PC-9 (cell line): ENCODE measurements around the gene UFD1. TPM values are rescaled to one million over a fixed set of nuclear protein-coding genes. Genes with fewer than 3 reads are reported as not detected.

Experiments
- BruUV-seq: library from RNA; stranded (reverse); fragments of 400-500 nt; replicated peaks from 2 replicates; lab custom pipeline; 2021; lab: Mats Ljungman, UMichigan
- CTCF ChIA-PET: fragments of 300-600 bp; sonication (Branson Sonifier 250); formaldehyde crosslinking; loops from one replicate; lab custom pipeline; 2022; ENCODE audit warnings: antibody characterized with exemption; lab: Charles Lee
- POLR2A ChIA-PET: fragments of 300-600 bp; sonication (Branson Sonifier 250); formaldehyde crosslinking; loops from one replicate; lab custom pipeline; 2022; ENCODE audit warnings: antibody characterized with exemption; ENCODE audit not compliant: unreplicated experiment; lab: Charles Lee
- DNase-seq, 2 experiments: peaks; one replicate each; pipeline versions ENCODE4 v3.0.0 to v3.0.0-alpha.2; 2015 to 2022; ENCODE audit warnings: mixed read lengths in 1 of 2
- H2AFZ ChIP-seq: fragments of 200-600 bp; sonication (generic); 2 replicates; pipeline ENCODE4 v1.8.1; 2017; ENCODE audit warnings: antibody characterized with exemption
- H3F3A ChIP-seq: fragments of 200-600 bp; sonication (generic); 2 replicates; pipeline ENCODE4 v1.8.1; 2017; ENCODE audit warnings: antibody characterized with exemption, mild to moderate bottlenecking, low read depth; ENCODE audit not compliant: insufficient read depth
- H3K27ac ChIP-seq: fragments of 200-600 bp; sonication (generic); 2 replicates; pipeline ENCODE4 v1.6.1; 2016; ENCODE audit warnings: mixed run types
- H3K27me3 ChIP-seq: fragments of 200-600 bp; sonication (generic); 2 replicates; pipeline ENCODE4 v1.6.1; 2016; ENCODE audit warnings: low read depth, mixed run types; ENCODE audit not compliant: insufficient read depth
- H3K36me3 ChIP-seq: fragments of 200-600 bp; sonication (generic); 2 replicates; pipeline ENCODE4 v1.6.1; 2016; ENCODE audit warnings: low read depth, mixed run types
- H3K4me1 ChIP-seq: fragments of 200-600 bp; sonication (generic); replicated peaks from 2 replicates; pipeline ENCODE4 v1.6.1; 2016; ENCODE audit warnings: mixed run types; ENCODE audit not compliant: insufficient read depth
- H3K4me2 ChIP-seq: fragments of 200-600 bp; sonication (generic); 2 replicates; pipeline ENCODE4 v1.6.1; 2017; ENCODE audit warnings: mixed run types
- H3K4me3 ChIP-seq: fragments of 200-600 bp; sonication (generic); 2 replicates; pipeline ENCODE4 v1.6.1; 2016; ENCODE audit warnings: mixed run types
- H3K79me2 ChIP-seq: fragments of 200-600 bp; sonication (generic); 2 replicates; pipeline ENCODE4 v1.6.1; 2017; ENCODE audit warnings: low read depth, mixed run types
- H3K9me2 ChIP-seq: fragments of 200-600 bp; sonication (generic); 2 replicates; pipeline ENCODE4 v1.8.1; 2017; ENCODE audit warnings: mild to moderate bottlenecking; ENCODE audit not compliant: insufficient read depth
- H3K9me3 ChIP-seq: fragments of 200-600 bp; sonication (generic); 2 replicates; pipeline ENCODE4 v1.8.1; 2016; ENCODE audit warnings: low read depth; ENCODE audit not compliant: insufficient read depth
- H4K20me1 ChIP-seq: fragments of 200-600 bp; sonication (generic); 2 replicates; pipeline ENCODE4 v1.8.1; 2017; ENCODE audit not compliant: insufficient read depth
- CTCF ChIP-seq: fragments of 200-600 bp; sonication (generic); conservative IDR thresholded peaks from 2 replicates; pipeline ENCODE4 v1.6.1; 2017; ENCODE audit warnings: mixed run types, antibody characterized with exemption, mild to moderate bottlenecking, moderate library complexity
- EZH2 ChIP-seq: fragments of 200-600 bp; sonication (generic); IDR thresholded peaks from 2 replicates; pipeline ENCODE4 v1.8.0; 2017; ENCODE audit warnings: antibody characterized with exemption, low read depth
- intact Hi-C: fragments of 100-400 bp; cut with micrococcal nuclease; formaldehyde crosslinking; loops from one replicate; pipeline ENCODE4 v1.10.0; 2022; ENCODE audit not compliant: unreplicated experiment
- total RNA-seq: library from RNA; stranded (reverse); gene quantifications from 2 replicates; pipeline ENCODE4 v1.2.3, GENCODE V29; 2021

The UFD1 gene
- total RNA-seq, 1 experiment from 2014 or later, result 66.9 TPM

DNA sequence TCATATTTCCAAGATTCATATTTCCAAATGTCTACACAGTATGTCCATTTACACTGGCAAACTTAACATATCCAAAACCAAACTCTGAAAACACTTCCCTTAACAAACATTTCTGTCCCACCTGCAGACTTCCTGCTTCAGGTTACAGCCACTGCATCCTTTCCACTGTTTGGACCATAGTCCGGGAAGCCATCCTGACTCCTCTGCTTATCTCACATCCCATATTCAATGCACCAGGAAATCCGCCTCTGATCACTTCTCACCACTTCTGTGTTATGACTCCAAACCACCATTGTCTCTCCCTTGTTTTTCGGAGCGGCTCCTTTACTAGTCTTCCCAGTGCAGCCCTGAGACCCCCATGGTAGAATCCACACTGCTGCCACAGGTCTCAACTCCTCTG, 77.5 kb downstream of the UFD1 start:
- Histone ChIP-seq H3K36me3 (no peaks in the 10 kb centered on the region; the same call in 1 of the 2 replicates), H3F3A (no peaks in the 10 kb centered on the region)
- CTCF ChIA-PET, result interaction anchor here (0.6 kb wide), 1 partner anchor 28 kb away, joined by 3 read pairs; no protein-coding TSS in a partner anchor

GRCh38 chr22:19400881-19401280, 78.1 kb downstream of the UFD1 start:
- DNase-seq, result no peak
- no peaks in the 10 kb centered on the region for H3K4me1 ChIP-seq
- intact Hi-C loops, result loop anchor here (10.0 kb wide), 1 partner anchor 56 kb away; no protein-coding TSS in a partner anchor
- H2AFZ ChIP-seq, result no peak overlapping the region
- TF ChIP-seq EZH2 (no peak), CTCF (no peak)
- H3K27ac ChIP-seq, result no peak overlapping the region
- CTCF ChIA-PET, result no interaction called here
- POLR2A ChIA-PET, result no interaction called here
- no peaks in the 10 kb centered on the region for H4K20me1 ChIP-seq
- H3K4me2 ChIP-seq, result no peak overlapping the region
- H3F3A ChIP-seq, result no peaks in the 10 kb centered on the region
- no peaks in the 10 kb centered on the region for H3K79me2 ChIP-seq
- H3K4me3 ChIP-seq, result no peak overlapping the region
- no peaks in the 10 kb centered on the region; the same call in 1 of the 2 replicates for H3K36me3 ChIP-seq
- no peaks in the 10 kb centered on the region for H3K9me3 ChIP-seq
- BruUV-seq, result no TSS peak
- H3K9me2 ChIP-seq, result no peaks in the 10 kb centered on the region
- no peaks in the 10 kb centered on the region for H3K27me3 ChIP-seq

More for the DNA sequence above, 77.5 kb downstream of the UFD1 start:
- H3K27me3 ChIP-seq, result no peaks in the 10 kb centered on the region
- no peaks in the 10 kb centered on the region for H3K4me1 ChIP-seq
- no peaks in the 10 kb centered on the region for H4K20me1 ChIP-seq
- H3K9me2 ChIP-seq, result no peaks in the 10 kb centered on the region
- no peaks in the 10 kb centered on the region for H3K9me3 ChIP-seq
- no TSS peak for BruUV-seq
- intact Hi-C loops, result loop anchor here (10.0 kb wide), 1 partner anchor 57 kb away; no protein-coding TSS in a partner anchor
- no peaks in the 10 kb centered on the region for H3K79me2 ChIP-seq
- POLR2A ChIA-PET, result no interaction called here
- H2AFZ ChIP-seq, result no peak overlapping the region
- no peak for TF ChIP-seq EZH2
- TF ChIP-seq CTCF, result no peak
- H3K4me3 ChIP-seq, result no peak overlapping the region
- no peak overlapping the region for H3K4me2 ChIP-seq
- H3K27ac ChIP-seq, result no peak overlapping the region
- no peak for DNase-seq

Other genes with a start within 250 kb of the UFD1 start
- gene CLTCL1, start 187.5 kb downstream of the UFD1 start, total RNA-seq, result 6.6 and 7.2 TPM in 2 replicates
- 13.7 and 19.2 TPM in 2 replicates for gene HIRA, start 47.5 kb downstream of the UFD1 start, total RNA-seq
- 21.1 and 25.1 TPM in 2 replicates for gene MRPL40, start 46.6 kb downstream of the UFD1 start, total RNA-seq
- 12.3 and 14.2 TPM in 2 replicates for gene C22orf39, start 31.5 kb downstream of the UFD1 start, total RNA-seq
- gene CDC45, start 727 bp upstream of the UFD1 start, total RNA-seq, result 27.5 and 29.1 TPM in 2 replicates
- not detected in 2 replicates for gene CLDN5, start 45.2 kb upstream of the UFD1 start, total RNA-seq
- 2.0 and 8.1 TPM in 2 replicates for gene SEPTIN5, start 235.3 kb upstream of the UFD1 start, total RNA-seq
- gene GP1BB, start 244.3 kb upstream of the UFD1 start, total RNA-seq, result 0.35 and 2.0 TPM in 2 replicates